Measurements from ENCODE around the gene PLEKHG4B.
"Not testable (repeated sequence)": the region's sequence is repeated elsewhere in the genome, so short reads cannot be mapped to it uniquely, and the experiment has no call there.

Gene PLEKHG4B

DNA sequence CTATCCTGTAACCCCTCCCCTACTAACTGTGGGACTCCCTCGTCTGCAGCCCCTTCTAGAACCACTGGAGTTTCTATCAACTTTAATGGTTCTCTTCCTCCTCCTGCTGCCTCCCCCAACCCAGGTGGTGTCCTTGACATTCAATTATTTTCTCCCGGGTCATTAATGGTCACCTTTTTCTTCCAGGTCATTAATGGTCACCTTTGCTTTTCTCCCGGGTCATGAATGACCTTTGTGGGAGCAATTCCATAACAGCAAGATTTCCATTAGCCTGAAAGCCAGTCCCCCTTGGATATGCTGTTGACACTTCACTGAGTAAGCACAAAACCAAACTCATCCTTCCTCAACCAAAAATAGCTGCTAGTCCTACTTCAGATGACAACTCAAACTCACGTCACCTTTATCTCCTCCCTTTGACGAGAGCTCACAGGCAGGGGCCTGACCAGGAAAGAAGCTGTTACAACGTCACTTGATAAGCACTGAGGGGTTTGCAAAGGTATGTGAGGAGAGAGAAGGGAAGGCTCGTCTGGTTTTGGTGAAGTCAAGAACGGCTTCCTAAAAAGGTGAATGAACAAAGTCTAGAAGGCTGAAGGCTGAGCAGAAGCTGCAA lies 115.1 kb downstream of the PLEKHG4B start:
- no peak for DNase-seq

DNA sequence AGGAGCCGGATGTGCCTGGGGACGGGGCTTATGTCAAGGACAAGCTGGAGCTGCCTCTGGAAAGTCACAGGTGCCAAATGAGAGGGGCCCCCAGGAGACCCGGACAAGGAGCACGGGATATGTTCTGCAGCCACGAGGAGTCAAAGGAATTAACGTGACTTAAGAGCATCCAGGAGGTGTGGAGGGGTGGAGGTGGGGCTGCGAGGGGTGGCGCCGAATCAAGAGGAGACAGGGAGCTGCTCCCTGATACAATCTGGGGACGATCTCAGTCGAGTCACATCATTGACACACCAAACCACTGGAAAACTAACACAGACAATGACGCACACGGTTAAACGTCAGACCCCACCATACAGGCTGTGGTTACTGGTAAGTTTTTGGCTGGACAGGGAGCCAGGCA lies 115.6 kb downstream of the PLEKHG4B start:
- no peak for DNase-seq

GRCh38 chr5:208449-209114 lies 116.6 kb downstream of the PLEKHG4B start:
- no peak for DNase-seq

DNA sequence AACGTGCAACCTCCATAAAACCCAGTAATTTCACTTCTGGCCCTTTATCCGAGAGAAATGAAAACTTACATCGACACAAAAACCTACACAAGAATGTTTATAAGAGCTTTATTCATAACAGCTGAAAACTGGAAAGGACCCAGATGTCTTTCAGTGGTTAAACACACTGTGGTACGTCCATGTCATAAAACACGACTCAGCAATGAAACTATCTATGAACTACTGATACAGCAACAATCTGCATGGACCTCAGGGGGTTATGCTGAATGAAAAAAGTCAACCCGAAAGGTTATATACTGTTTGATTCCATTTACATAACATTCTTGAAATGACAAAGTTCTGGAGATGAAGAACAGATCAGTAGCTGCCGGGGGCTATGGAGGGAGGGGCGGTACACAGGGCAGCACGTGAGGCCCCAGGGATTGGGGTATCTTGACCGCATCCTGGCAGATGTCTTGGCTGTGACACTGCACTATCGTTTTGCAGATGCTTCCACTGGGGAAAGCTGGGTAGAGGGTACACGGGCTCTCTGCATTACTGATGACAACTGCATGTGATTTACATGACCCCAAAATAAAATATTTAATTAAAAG lies 121.9 kb downstream of the PLEKHG4B start:
- DNase-seq, result no peak

- DNase-seq, result not testable (repeated sequence)
Observed at GRCh38 chr5:215256-215655, 123.3 kb downstream of the PLEKHG4B start.

- not testable (repeated sequence) for DNase-seq
Observed at GRCh38 chr5:216076-216475, 124.1 kb downstream of the PLEKHG4B start.

DNA sequence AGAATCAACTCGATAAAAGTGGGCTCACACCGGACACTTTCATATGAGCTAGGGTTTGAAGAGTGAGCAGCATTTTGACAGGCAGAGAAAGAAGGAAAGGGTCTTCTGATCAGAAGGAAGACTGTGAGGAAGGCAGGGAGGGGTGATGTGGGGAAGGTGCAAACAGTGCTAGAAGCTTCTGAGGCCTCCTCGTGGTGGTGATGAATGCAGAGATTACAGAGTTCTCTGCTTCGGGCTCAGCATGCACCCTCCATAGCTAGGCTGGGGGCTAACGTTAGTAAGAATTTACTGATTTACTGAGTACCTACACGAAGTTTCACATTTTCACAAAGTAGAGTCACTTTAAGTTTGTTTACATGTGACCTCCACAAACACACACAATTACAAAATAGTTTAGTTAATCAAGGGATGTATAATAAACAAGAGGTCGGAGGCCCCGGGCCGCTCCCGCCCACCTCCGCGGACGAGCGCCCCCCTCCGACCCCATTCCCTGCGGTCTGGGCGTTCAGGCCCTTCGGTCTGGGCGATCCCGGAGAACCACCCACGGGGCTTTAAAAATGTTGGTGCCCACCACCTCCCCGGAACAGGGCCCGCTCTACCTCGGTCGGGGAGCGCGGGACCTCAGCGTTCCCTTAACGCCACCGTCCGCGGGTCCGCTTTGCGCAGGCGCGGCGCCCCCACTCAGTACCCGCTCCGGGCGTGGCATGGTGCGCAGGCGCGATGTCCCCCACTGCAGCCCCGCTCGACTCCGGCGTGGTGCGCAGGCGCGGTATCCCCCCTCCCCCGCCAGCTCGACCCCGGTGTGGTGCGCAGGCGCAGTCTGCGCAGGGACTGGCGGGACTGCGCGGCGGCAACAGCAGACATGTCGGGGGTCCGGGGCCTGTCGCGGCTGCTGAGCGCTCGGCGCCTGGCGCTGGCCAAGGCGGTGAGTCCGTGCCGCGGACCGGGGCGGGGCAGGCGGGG lies 125.8 kb downstream of the PLEKHG4B start, which contains the start of the genes CCDC127 and SDHA:
Gene CCDC127 (minus strand): TSS at position 660 of the 963 bp plus-strand sequence. CDS start 1,304 bp downstream, outside the sequence.
Gene SDHA (plus strand): TSS at position 827 of the 963 bp plus-strand sequence. CDS start 36 bp downstream, at position 863.
- DNase-seq, result peak; percentile 98

DNA sequence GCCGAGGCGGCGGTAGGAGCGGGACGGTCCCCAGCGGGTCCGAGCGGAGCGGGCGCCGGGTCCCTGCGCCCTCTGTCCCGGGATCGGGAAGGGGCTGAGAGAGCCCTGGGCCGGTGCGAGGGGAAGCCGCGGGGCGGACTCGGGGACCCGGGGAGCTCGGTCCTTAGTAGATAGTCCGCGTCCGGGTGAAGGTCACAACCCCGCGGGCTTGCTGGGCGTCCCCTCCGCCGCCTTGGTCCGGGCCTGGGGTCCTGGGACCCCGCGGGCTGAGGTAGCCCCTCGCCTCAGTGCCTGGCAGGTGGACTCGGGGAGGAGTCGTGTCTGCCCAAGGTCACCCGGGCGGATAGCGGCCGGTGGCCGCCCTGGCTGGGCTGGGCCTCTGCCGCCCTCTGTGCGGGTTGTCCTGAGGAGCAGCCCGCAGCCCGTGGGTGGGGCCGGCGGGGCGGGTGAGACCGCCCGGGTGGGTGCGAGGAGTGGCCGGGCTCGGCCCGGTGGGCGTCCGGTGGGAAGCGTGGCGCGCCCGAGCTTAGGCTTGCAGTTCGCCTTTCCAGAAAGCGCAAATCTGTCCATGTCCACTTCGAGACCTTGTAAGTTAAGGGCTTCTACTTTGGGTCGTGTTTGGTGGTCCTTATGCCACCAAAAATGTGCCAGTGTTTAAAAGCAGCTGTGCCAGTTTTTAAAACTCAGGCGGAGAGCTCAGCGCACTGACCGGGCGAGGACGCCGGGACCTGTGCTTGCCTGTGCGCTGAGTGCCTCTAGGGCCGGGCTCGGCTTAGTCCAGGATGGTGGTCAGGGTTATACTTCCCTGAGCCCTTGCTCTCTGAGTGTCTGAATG lies 126.7 kb downstream of the PLEKHG4B start:
- no peak for DNase-seq

GRCh38 chr5:219460-219863 lies 127.5 kb downstream of the PLEKHG4B start:
- DNase-seq, result no peak

- no peak for DNase-seq
Observed at GRCh38 chr5:219991-220390, 128.0 kb downstream of the PLEKHG4B start.

GRCh38 chr5:222951-223715 lies 131.2 kb downstream of the PLEKHG4B start:
- DNase-seq, result not testable (repeated sequence)

GRCh38 chr5:223791-224190 lies 131.8 kb downstream of the PLEKHG4B start:
- DNase-seq, result no peak

GRCh38 chr5:225334-225733 lies 133.4 kb downstream of the PLEKHG4B start:
- DNase-seq, result no peak

GRCh38 chr5:227375-227774 lies 135.4 kb downstream of the PLEKHG4B start:
- not testable (repeated sequence) for DNase-seq

DNA sequence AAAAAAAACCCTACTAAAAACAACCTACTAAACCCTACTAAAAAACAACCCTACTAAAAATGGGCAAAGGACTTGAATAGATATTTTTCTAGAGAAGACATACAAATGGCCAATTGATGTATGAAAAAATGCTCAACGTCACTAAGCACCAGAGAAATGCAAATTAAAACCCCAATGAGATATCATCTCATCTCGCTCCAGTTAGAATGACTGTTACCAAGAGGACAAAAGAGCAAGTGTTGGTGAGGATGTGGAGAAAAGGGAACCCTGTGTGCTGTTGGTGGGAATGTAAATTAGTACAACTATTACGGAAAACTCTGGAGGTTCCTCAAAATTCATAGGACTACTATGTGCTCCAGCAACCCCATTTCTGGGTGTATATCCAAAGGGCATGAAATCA lies 136.9 kb downstream of the PLEKHG4B start:
- no peak for DNase-seq

GRCh38 chr5:230711-231110 lies 138.7 kb downstream of the PLEKHG4B start:
- DNase-seq, result no peak

DNA sequence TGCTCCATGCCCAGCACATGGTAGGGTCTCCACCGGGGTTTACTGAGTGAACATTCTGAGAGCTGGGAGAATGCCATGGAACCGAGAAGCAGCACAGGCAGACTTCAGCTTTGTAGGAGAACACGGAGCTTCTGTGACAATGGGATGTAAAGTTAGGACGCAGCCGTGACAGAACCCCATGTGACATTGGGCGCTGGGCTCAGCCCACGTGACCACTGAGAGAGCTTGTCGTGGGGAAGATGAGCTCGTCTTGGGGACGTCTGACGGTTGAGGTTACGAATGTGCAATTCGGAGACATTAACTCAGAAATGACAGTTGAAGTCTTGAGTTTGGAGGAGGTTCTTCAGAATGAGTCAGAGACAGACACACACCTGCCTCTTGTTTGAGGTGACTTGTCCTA lies 139.7 kb downstream of the PLEKHG4B start:
- no peak for DNase-seq

GRCh38 chr5:233426-233825 lies 141.5 kb downstream of the PLEKHG4B start:
- DNase-seq, result not testable (repeated sequence)

DNA sequence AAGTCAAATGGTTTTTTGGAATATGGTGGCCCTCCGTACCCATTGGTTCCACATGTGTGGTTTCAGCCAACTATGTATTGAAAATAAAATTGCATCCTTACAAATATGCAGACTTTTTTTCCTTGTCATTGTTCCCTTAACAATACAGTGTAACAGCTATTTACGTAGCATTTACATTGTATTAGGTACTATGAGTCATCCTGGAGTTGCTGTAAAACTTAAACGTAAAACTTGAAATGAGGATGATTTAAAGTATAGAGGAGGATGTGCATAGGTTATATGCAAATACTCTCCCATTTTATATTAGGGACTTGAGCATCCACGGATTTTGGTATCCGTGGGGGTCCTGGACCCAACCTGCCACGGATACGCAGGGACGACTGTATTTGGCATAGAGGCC lies 142.5 kb downstream of the PLEKHG4B start:
- no peak for DNase-seq

DNA sequence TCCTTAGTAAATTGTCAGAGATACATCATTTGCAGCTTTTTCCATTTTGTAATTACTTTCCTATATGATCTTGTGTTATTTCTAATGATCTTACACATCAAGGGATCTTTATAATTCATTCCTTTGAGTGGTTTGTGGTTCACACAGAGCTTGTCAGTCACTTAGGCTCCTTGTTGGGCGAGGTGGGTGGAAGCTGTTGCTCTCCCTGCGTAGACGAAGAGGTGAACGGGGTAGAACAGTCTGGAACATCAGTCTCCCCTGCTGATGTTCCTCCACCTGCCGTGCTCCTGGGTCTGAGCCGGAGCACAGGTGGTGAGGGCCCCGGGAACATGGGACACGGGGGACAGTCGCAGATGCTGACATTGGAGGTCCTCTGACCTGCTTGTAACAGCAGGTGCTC lies 143.6 kb downstream of the PLEKHG4B start:
- not testable (repeated sequence) for DNase-seq

- DNase-seq, result not testable (repeated sequence)
Observed at GRCh38 chr5:237931-238330, 146.0 kb downstream of the PLEKHG4B start.

Data from activated CD8-positive, alpha-beta memory T cell treated with anti-CD3 and anti-CD28 coated beads, Interleukin-2, amount 50 U/mL, for 4 hours (primary cell).